ENCODE measurements around the gene MAN1C1.

- no peak for TF ChIP-seq POLR2A (IDR thresholded peaks at IDR 0.05)
- TF ChIP-seq CTCF (IDR thresholded peaks at IDR 0.05) = no peak
Measured at GRCh38 chr1:25771221-25772114, 154.9 kb downstream of the MAN1C1 start.

All from uterus (tissue), 2 donors.